Skin epidermis (tissue), 12 donors: ENCODE data around the gene HS6ST1.
A peak's percentile ranks its signal among the peaks of the same experiment; 100 is the strongest.

Experiments
- H3K27ac ChIP-seq, 21 experiments: fragments of 200-600 bp; sonication (generic) in 11 of 21; one replicate each; pipeline ENCODE4 v1.5.0; 2020; ENCODE audit warnings: mild to moderate bottlenecking in 3 of 21, inconsistent platforms in 2 of 21, moderate library complexity in 2 of 21
- H3K4me3 ChIP-seq, 7 experiments: fragments of 200-600 bp; sonication (generic) in 2 of 7; one replicate each; pipeline ENCODE4 v1.5.0; 2020; ENCODE audit warnings: inconsistent platforms in 2 of 7, mild to moderate bottlenecking in 2 of 7, moderate library complexity in 1 of 7

The HS6ST1 gene

DNA sequence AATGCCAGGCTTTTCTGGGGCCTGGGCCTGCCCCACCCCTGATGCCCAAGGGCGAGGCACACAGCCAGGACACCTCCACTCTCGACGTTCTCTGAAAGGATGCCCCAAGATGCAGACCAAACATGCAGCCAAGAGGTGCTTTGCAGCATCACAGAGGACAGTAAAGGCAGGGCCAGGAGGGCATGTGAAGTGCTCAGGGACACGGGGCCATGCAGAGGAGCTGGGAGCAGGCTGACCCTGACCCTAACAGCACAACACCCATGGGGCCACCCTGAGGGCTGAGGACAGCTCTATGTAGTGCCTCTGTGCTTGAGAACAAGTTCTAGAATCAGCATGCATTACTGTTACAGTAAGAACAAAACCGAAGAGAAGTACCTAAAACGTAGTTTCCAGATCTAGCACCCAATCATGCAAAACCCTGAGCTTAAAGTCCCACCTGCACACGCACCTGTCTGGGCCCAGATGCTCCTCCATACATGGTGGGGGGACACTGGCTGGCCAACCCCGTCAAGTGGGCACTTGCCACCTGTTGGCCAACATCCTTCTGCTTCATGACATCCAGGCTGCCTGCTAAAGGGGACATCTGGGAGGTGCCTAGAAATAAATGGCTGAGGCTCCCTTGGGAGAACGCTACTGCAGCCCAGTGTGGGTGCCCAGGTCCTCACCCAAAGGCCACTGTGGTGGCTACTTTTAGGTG is 15.4 kb downstream of the HS6ST1 start:
- Histone ChIP-seq H3K27ac (peak overlapping the region in 5 of 21 experiments; percentile 11 to 68 (median 29)), H3K4me3 (no peak overlapping the region)

GRCh38 chr2:128302744-128303067 is 16.0 kb downstream of the HS6ST1 start:
- Histone ChIP-seq H3K27ac (peak overlapping the region in 9 of 21 experiments; percentile 11 to 69 (median 54)), H3K4me3 (no peak overlapping the region)

DNA sequence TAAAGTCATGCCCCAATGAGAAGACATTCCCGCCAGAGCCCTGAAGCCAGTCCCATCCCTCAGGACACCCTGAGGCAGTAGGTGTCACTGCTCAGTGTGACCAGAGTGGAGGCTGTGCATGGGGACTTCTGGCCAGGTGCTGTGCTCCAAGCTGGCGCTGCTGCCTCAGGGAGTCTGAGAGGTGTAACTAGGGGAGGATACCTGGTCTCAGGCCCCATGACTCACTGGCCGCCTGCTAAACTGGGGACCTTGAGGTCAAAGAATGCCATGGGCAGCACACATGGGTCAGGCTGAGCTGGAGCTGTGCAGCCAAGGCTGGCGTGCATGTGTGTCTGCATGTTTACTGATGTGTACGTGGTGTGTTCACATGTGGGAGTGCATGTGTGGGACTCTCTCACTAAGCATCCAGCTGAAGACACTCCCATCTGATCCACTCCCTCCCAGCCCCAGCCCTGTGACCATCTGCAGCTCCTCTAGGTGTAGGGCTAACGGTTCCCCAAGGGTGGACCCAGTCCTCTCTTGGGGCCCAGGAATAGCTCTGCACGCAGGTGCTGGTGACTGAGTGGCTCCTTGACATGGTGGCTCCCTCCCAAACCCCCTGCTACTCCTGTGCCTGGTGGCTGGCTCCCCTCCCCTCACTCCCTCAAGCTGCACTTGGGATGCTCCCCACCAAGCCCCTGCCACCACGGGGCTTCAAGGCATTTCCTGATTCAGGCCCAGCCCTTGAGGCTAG is 16.5 kb downstream of the HS6ST1 start:
- H3K4me3 ChIP-seq: no peak overlapping the region
- peak overlapping the region in 15 of 21 experiments; percentile 6 to 69 (median 51) for H3K27ac ChIP-seq

DNA sequence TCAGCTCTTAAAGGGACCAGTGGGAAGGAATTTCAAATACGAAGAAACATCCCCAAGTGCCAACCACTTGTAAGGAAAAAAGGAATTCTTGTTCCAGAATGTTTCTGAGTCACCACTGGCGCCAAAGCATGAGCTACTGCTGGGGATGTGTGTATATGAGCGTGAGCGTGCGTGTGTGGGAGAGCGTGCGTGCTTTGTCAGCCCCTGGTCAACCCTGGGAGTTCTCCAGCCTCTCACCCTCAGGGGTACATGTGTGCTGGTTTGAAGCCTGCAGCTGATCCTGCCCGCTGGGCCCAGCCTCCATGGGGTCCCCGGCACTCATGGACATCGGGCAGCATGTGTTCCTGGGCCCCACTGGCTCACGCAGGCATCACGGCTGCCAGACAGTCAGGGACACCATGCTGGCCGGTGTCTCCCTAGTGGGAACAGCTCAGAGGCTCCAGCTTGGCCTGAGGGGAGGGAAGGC is 17.1 kb downstream of the HS6ST1 start:
- Histone ChIP-seq H3K4me3 (no peak overlapping the region), H3K27ac (peak overlapping the region in 14 of 21 experiments; percentile 6 to 75 (median 54))

DNA sequence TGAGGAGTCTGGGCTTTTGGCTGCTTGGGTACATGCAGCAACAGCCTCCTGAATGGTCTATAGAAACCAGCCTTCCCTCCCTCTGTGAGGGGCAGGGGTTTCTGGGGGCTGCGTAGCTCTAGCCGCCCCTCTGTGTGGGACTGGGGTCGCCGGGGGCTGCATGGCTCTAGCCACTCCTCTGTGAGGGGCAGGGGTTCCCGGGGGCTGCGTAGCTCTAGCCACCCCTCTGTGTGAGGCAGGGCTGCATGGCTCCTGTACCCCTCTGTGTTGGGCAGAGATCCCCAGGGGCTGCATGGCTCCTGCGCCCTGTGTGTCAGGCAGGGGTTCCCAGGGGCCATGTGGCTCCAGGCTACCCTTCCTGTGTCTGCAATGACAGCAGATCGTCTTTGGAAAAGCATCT is 17.6 kb downstream of the HS6ST1 start:
- Histone ChIP-seq H3K4me3 (no peak overlapping the region), H3K27ac (peak overlapping the region in 13 of 21 experiments; percentile 2 to 84 (median 52))

GRCh38 chr2:128300151-128301020 is 18.3 kb downstream of the HS6ST1 start:
- Histone ChIP-seq H3K4me3 (no peak overlapping the region), H3K27ac (peak overlapping the region in 12 of 21 experiments; percentile 2 to 84 (median 50))

GRCh38 chr2:128299628-128300027 is 19.0 kb downstream of the HS6ST1 start:
- peak overlapping the region in 1 of 21 experiments; percentile 8 for H3K27ac ChIP-seq
- no peak overlapping the region for H3K4me3 ChIP-seq

GRCh38 chr2:128298846-128299507 is 19.7 kb downstream of the HS6ST1 start:
- peak overlapping the region in 1 of 21 experiments; percentile 12 for H3K27ac ChIP-seq
- H3K4me3 ChIP-seq: no peak overlapping the region

- no peak overlapping the region for H3K4me3 ChIP-seq
- H3K27ac ChIP-seq: no peak overlapping the region
Observed at GRCh38 chr2:128298286-128298685, 20.4 kb downstream of the HS6ST1 start.

DNA sequence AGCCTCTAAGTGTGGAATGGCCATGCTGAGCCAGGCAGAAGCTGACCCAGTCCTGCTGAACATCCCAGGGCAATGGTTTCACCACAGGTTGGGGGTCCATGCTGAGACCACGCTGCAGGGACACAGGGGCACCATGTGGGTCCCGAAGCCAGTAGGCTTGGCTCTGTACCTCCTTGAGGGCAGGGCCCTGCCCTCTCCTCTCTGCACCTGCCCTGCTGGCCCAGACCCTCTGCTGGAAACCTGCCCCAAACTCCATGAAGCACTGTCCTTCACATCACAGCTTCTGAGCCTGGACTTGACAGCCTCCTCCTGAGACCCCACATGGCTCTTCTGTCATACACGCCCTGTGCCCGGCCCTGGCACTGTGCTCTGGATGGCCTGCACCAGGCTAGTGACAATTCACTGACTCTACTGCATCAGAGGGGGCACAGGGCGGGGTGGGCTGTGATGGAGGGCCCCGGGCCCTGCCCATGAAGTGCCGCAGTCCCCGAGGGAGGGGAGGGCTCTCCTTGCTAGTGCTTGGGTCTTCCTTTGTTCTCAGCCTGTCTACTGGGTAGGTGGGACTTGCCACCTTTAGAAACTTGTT is 24.7 kb downstream of the HS6ST1 start:
- H3K4me3 ChIP-seq: no peak overlapping the region
- H3K27ac ChIP-seq: peak overlapping the region in 3 of 21 experiments; percentile 2 to 47 (median 43)

GRCh38 chr2:128293426-128293755 is 25.3 kb downstream of the HS6ST1 start:
- Histone ChIP-seq H3K4me3 (no peak overlapping the region), H3K27ac (peak overlapping the region in 6 of 21 experiments; percentile 43 to 67 (median 48))

GRCh38 chr2:128292599-128293425 is 25.9 kb downstream of the HS6ST1 start:
- Histone ChIP-seq H3K4me3 (no peak overlapping the region), H3K27ac (peak overlapping the region in 13 of 21 experiments; percentile 17 to 71 (median 48))

DNA sequence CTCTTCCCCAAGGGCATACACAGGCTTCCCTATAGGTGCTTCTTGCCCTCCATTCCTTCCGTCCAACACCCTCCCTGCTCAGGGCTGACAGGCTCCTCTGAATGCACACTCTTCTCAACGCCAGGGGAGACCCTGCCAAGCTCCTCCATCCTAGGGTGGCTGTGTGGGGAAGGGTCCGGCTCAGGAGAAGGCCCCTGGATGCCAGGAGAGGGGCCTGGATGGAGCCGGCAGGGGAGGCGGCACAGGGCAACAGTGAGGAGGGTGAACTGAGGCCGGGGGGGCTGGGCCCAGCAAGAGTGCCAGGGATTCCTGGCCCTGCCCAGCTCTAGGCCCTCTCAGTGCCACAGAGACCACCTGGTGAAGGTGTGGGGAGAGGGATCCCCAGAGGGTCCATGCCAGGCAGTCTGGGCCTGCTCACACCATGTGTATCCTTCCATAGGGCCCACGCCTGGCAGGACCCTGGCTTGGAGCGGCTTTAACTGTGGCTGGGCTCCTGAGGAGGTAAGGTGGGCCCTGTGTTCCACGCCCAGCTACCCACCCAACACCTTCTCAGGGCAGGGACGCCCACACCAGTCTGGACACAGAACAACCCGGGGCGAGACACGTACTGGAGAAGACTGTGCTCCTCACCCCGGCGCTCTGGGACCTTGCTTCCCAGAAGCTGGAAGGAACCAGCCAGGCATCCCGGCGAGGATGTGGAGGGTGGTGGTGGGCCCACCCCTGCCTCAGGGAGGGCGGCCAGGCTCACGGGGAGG is 26.6 kb downstream of the HS6ST1 start:
- H3K4me3 ChIP-seq: no peak overlapping the region
- H3K27ac ChIP-seq: peak overlapping the region in 12 of 21 experiments; percentile 17 to 71 (median 49)

DNA sequence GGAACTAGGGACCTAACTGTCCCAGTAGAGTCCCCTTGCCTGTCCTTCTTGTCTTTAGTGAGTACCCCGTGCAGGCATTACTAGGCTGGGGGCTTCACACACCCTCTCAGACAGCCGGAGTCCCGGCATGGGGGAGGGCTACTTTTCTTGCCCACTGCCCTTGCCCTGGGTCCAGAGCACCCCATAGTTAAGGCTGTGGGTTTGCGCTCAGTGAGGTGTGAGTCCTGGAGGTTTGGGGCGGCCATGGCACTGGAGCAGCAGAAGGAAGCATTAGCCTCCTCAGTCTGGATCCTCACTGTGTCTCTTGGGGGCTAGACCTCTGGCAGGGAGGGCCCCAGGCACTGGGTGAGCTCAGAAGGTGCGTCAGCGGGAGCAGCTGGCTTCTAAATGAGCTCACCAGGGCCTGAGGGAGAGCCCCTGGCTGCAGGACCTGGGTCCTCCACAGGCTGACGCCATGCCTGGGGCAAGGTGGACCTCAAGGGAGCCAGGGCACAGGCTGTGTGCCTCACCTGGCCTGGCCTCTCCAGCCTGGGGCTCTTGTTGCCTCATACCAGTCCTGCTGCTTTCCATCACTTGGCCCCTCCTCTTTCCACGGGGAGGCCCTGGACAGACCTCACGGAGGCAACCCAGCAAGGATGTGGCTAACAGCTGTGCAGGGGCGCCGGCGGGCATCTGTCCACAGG is 27.4 kb downstream of the HS6ST1 start:
- Histone ChIP-seq H3K27ac (peak overlapping the region in 3 of 21 experiments; percentile 6 to 62 (median 45)), H3K4me3 (no peak overlapping the region)

DNA sequence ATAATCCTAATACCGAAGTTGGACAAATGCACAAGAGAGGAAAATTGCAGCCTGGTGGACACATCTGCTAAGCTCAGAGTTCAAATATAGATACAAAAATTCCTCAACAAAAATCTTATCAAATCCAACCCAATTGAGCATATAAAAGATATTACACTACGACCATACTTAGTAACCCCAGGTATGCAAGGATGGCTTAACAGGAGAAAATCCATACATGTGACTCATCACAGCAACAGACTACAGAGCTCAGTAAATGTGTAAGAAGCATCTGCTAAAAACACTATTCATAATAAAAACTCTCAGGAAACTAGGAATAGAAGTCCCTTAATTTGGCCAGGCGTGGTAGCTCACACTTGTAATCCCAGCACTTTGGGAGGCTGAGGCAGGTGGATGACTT is 28.3 kb downstream of the HS6ST1 start:
- H3K4me3 ChIP-seq: no peak overlapping the region
- no peak overlapping the region for H3K27ac ChIP-seq

GRCh38 chr2:128289439-128289838 is 29.2 kb downstream of the HS6ST1 start:
- no peak overlapping the region for H3K4me3 ChIP-seq
- no peak overlapping the region for H3K27ac ChIP-seq

DNA sequence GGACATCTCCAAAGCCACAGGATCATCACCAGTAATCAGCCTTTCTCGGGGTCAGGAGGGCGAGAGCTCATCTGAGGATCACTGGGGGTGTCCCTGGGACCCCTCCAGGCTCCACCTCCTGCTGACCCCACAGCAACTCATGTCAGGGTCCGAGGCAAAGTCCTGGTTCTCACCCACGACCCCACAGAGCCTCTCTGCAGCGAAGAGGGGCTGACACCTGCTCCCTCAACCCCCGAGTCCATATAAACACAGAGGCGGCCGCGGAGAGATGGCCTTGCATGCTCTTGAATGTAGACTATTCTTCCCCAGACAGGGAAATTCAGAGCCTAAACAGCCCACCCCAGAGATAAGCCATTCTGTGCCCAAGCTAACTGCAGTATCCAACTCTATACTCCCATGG is 29.9 kb downstream of the HS6ST1 start:
- Histone ChIP-seq H3K4me3 (no peak overlapping the region), H3K27ac (no peak overlapping the region)
